Measurements from ENCODE around the gene RBM45. TPM values are rescaled to one million over a fixed set of nuclear protein-coding genes. Genes with fewer than 3 reads are reported as not detected.
A peak's percentile ranks its signal among the peaks of the same experiment; 100 is the strongest.
"Not testable (repeated sequence)": the region's sequence is repeated elsewhere in the genome, so short reads cannot be mapped to it uniquely, and the experiment has no call there.

RBM45 gene, protein sequence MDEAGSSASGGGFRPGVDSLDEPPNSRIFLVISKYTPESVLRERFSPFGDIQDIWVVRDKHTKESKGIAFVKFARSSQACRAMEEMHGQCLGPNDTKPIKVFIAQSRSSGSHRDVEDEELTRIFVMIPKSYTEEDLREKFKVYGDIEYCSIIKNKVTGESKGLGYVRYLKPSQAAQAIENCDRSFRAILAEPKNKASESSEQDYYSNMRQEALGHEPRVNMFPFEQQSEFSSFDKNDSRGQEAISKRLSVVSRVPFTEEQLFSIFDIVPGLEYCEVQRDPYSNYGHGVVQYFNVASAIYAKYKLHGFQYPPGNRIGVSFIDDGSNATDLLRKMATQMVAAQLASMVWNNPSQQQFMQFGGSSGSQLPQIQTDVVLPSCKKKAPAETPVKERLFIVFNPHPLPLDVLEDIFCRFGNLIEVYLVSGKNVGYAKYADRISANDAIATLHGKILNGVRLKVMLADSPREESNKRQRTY
- total RNA-seq (2014; rRNA removed; shearing (Covaris generic)): 6.1 and 10.3 TPM in 2 replicates

DNA sequence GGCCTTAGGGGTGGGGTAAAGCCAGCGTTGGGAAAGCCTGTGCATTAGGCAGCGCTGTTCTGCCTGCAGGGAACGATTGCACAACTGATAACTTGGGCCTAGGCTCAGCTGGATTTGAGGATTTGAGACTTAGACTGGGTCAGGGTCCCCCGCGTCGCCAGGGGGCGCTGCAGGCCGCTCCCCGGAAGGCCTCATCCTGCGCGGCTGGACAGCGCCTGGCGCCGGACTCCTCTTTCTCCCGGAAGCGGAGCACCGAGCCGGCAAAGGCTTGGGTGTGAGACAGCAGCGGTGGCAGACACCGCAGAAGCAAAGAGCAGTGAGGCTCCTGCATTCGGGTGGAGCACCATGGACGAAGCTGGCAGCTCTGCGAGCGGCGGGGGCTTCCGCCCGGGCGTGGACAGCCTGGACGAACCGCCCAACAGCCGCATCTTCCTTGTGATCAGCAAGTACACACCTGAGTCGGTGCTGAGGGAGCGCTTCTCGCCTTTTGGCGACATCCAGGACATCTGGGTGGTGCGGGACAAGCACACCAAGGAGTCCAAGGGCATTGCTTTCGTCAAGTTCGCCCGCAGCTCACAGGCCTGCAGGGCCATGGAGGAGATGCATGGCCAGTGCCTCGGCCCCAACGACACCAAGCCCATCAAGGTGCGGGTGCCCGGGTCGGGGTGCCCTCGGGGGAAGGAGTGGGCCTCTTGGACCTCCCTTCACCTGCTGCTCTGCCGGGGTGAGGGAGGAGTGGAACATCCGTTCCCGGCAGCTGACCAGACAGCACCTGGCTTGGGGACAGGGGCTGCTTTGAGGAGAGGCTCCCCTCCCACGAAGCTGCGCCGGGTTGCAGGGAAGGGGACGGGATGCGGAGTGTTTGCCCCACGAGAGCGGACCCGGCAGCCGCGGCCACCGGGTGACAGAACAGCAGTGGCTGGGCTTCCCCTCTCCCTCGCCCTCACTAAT is at the start of gene RBM45:
Gene RBM45, plus strand, starts transcription at position 236 of the 951 bp plus-strand sequence. Its CDS starts 110 bp downstream, at position 346.
- peak; percentile 91 for DNase-seq (ENCODE audit: low spot score)

DNA sequence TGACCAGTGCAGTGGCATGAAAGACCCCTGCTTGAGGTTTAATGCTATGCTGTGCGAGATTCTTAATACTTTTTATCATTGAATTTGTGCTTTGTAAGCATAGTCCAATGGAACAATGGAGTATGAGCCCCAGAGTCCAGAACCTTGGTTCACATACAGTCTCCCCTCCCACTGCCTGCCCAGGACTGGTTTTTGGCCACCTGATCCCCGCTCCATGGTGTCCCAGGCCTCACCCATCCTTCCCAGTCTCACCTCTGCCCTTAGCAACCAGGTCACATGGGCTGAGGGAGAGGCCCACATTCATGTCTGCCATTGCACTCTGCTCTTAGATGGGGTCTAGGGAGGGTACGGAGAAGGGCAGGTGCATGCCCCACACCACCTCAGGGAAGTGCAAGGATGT is 45.9 kb upstream of the RBM45 start:
- no peak for DNase-seq (ENCODE audit: low spot score)

DNA sequence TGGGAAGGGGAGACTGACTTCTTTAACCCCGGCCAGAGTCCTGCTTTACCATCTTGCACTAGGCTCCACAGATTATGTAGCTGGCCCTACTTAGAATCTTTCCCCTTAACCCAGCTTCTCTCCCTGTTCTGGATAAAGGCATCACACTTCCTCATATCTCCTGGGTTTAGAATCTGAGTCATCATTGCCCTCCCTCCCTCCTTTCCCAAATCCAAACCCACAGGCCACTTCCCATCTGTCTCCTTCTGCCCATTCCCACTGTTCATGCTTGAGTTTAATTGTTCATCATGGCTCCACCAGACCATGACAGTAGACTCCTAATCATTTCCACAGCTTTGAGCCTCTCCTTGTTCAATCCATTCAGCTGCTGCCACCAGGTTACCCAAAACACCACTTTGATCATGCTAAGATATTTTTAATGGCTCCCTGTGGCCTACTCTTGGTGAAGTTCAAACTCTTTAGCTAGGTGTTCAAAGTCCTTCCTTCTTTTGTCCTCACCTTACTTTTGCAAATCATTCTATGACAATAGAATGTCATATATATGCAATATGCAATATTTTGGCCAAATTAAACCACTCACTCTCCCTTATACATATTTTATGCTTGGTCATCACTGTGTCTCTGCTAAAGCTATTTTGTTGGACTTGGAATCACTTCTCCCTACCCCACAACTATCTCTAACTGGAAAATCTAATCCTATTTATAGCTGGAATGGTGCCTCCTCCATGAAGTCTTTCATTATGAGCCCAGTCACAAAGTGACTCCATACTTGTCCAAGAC is 45.2 kb upstream of the RBM45 start:
- DNase-seq (ENCODE audit: low spot score): no peak

DNA sequence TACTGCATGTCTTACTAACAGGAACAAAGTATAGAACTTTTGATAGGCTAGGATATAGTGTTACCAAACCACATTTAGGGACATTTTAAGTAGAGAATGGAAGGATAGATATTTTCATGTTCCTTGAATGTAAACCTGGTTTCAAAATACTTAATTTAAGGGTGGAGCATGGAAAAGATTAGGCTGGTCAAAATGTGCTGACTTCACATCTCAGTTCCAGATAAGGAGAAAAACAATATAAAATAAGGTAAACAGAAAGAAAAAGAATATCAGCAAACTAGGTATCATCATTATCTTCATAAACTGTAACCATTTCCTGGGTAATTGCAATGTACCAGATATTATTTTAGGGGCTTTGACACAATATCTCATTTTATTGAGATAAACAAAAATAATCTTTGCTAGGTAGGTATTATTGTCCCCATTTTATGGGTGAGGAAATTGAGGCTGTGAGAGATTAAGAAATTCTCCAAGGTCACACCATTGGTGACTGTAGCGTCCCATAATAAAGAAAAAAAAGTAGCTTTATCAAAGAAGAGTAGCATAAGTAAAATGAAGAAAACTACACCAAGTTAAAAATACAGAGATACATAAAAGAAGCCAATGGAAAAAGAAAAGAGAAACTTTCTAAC is 43.3 kb upstream of the RBM45 start:
- no peak for DNase-seq (ENCODE audit: low spot score)

DNA sequence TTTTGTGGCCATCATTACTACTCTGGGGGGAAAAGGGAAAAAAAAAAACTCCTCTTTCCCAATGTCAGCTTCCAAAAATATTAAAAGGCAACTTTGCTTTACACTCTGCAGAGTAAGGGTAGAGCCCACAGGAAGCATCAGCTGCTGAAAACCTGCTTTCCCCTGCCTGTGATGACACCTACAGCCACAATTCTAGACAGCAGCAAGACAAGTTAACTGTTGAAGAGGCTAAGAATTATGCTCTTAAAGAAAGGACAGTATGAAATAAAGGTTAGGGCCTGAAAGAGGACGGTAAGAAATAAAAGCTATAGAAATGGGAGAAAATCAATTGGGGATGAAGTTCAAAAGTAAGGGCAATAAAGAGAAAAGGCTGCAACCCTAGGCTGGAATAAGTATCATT is 42.7 kb upstream of the RBM45 start:
- DNase-seq (ENCODE audit: low spot score): no peak

DNA sequence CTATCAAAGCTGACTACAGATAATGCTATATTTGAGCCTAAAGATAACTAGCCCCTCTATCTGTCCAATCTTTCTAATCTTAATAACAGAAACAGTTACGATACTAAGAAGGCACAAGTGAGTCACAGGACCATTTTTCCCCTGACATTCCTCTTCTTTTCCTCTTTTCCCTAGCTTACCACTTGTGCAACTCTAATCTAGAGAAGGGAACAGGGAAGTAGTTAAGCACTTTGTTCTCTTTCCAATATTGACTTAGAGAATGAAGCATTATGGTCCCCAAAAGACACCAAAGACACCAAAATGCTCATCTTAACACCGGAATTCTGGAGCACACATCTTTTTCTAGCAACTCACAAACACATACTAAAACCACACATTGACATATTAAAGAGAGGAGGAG is 41.4 kb upstream of the RBM45 start:
- DNase-seq (ENCODE audit: low spot score): no peak

DNA sequence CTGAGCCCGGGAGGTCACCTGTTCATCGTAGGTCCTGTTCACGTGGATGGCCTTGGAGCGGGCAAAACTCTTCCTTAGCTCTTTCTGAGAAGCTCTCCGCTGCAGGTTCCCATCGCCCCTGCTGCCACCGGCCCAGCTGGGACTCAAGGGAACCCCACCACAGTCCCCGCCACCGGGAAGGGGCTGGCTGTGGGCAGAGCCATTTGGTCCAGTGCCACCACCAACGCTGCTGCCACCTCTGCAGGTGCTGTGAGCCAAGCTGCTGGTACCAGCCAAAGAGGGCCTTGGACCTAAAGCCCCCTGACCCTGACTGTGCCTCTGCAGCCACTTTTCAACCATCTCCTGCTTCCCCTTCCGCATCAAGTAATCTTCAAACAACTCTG is 40.2 kb upstream of the RBM45 start:
- no peak for DNase-seq (ENCODE audit: low spot score)

DNA sequence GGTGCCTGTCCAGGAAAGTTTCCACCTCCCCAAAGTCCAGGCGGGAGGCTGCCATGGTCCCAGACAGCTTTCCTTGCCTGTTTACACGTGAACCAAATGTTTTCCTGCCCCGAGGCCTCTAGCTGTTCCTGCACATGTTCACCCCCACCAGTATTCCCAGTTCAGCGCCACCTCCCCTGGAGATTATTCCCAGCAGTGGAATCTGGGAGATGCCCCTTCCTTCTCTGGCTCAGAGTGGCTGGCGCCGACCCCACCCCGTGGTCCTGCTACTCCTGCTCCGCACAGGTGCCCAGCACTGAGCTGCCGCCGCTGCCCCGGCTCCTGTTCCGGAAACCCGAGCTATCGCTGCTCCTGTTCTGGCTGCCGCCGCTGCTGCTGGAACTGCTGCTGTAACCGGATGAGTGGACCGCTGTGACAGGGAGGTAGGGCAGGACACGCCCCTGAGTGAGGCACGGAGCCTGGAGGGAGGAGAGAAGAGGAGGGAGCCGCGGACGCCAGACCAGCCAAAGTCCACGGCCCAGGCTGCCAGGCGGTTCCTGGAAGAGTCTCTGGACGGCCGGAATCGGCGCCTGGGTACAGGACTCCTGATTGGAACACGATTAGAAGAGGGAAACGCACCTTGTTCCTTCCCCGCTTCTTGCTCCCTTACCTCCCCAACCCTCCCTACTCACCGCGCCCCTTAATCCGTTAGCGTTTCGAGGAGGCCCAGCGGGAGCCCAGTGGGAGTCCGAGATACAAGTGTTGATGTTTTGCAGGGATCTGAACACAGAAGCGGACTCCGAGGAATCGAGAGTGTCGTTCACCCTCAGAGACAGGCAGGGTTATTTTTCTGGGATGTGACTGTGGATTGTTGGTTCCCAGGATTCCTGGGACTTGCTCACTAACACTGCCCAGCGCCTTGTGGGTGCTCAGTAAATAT is 39.6 kb upstream of the RBM45 start, which contains the start of gene PDE11A:
Gene PDE11A, minus strand, starts transcription at position 395 of the 919 bp plus-strand sequence. Its CDS starts 340 bp downstream, at position 55.
- peak; percentile 76 for DNase-seq (ENCODE audit: low spot score)

DNA sequence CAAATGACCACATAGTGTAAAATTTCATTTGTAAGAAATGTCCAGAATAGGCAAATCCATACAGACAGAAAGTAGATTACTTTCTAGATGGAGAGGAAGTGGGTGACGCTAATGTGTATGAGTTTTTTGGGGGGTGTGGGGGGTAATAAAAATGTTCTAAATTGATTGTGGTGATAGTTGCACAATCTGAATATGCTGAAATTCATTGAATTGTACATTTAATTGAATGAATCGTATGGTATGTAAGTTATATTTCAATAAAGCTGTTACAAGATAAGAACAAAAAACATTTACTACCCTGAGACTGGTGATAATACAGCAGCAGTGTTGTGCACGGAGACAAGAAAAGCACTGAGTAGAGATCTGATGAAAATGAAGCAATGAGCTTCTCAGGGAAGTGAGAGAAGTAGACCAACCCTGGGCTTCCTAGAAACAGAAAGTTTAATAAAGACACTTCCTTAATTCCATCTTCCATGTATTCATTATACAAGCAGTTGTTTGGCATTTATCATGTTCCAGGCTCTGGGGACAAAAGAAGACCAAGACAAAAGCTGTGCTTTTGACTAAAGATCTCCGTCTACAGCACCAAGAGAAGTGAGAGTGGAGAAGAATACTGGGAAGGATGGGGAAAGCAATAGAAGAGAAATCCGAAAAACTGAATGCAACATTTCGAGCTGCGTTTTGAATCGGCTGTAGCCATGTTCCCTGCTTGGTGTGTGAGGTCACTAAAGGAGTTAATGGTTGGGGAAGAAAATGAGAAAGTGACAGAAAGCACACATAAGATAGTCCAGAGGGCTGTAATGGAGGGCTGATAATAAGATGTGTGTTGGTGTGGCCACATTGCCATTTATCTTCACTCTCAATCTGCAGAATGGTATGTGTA is 37.9 kb upstream of the RBM45 start:
- peak; percentile 28 for DNase-seq (ENCODE audit: low spot score)

DNA sequence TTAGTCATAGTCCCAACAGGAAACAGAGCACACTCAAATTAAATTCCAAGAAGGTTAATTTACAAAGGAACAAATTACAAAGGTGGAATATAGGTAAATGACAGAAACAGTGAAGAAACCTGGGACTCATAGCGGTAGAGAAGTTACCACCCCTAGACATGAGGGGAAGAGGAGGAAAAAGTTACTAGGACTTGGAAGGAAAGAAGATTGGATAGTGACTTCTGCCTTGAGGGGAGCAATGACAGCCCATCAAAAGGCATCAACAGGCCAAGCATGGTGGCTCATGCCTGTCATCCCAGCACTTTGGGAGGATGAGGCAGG is 37.3 kb upstream of the RBM45 start:
- no peak for DNase-seq (ENCODE audit: low spot score)

DNA sequence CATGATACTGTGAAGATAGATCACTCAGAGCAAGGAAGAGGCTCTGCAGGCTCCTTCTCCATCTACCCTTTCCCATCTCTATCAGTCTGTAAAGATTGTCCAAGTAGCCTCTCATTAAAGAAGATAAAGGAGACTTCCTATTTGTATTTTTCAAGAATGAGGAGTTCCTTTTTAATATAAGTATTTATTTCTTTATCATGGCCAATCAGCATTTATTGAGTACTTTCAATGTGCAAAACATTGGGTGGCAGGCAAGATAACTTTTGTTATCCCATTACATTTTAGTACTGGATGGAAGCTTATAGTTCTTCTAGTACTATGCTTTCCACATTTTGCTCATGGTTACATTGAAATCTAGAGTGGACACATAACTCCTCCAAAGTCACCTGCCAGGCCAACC is 36.1 kb upstream of the RBM45 start:
- no peak for DNase-seq (ENCODE audit: low spot score)

DNA sequence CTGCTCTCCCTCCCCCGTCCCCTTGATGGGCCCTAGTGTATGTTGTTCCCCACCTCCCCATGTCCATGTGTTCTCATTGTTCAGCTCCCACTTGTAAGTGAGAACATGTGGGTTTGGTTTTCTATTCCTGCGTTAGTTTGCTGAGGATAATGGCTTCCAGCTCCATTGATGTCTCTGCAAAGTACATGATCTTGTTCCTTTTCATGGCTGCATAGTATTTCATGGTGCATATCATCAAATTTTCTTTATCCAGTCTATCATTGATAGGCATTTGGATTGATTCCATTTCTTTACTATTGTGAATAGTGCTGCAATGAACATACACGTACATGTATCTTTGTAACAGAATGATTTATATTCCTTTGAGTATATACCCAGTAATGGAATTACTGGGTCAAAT is 33.0 kb upstream of the RBM45 start:
- not testable (repeated sequence) for DNase-seq (ENCODE audit: low spot score)

DNA sequence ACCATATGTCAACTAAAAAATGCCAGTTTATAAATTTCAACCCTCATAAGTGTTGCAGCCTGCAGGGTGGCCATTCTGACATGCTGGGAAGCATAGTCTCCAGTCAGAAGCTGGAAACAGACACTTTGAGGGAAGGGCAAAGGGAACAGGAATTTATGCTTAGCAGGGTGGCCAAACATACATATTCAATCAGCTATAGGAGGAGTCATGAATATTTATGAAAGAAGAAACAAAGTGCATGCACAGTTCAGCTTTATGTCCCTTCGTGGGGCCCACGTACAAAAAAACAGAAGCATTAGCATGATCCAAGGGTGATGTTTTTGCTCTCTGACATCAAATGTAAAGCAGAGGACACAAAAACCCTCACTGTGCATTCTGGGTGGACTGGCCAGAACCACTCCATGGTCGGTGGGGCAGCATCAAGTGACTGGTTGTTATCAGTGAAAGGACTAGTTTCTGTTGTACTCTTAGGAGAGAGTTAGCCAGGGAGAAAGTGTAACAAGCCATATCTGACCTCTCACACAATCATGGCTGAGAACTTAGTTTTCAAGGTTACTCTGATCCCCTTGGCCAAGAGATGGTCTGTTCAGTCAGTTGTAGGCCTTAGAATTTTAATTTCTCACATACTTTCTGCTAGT is 29.7 kb upstream of the RBM45 start:
- no peak for DNase-seq (ENCODE audit: low spot score)

DNA sequence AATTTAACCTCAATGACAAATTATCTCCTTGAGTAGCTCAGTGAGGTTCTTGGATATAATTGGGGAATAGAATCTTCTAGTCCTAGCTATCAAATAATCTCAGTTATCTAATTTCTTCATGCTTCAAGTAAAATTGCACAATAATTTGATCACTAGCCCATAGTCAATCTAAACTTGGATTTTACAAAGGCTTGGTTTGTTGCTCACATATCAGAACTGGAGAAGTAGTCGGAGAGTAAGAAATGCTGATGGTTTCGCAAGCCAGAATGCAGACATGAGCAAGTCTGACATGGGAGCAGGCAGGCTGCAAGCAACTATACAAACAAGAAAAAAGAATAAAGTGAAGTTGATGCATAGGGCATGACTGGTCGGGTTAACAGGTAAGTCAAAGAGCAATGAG is 28.0 kb upstream of the RBM45 start:
- DNase-seq (ENCODE audit: low spot score): no peak

DNA sequence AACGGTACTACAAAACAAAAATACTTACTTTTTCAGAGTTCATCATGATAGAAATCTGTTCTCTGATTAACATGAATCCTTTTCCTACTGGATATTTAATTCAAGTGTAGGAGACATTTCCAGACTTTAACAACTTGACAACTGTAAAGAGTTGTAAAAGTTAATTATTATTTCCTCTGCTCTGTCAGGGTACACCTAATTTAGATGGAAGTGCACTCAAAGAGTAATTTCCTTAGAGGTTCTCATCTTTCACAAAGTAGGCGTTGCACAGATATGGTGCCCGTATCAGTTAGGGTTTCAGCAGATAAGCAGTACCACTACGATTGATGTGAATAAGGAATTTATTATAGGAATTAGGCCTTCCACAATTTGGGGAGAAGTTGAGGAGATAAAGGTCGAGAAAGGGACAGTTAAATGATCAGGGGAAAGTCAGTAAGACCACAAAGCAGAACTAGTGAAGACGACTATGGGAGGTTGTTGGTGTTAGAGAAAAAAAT is 23.4 kb upstream of the RBM45 start:
- DNase-seq (ENCODE audit: low spot score): no peak

DNA sequence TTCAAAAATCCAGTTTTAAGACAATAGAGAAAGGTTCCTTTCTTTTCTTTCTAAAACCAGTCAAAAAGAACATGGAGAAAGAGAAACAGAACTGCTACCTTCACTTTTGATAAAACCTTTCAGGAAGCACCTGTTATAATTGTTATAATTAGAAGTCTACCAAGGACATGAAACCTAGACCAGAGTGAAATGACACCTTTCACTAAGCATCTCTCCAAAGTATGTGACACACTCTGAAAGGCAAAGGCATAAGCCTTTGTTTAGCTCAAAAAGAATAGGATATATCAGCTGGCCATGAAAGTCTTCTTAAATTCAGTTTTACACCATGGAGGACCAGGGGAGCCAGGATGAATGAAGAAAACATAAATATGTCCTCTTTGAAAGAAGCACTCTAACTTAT is 18.8 kb upstream of the RBM45 start:
- DNase-seq (ENCODE audit: low spot score): no peak

DNA sequence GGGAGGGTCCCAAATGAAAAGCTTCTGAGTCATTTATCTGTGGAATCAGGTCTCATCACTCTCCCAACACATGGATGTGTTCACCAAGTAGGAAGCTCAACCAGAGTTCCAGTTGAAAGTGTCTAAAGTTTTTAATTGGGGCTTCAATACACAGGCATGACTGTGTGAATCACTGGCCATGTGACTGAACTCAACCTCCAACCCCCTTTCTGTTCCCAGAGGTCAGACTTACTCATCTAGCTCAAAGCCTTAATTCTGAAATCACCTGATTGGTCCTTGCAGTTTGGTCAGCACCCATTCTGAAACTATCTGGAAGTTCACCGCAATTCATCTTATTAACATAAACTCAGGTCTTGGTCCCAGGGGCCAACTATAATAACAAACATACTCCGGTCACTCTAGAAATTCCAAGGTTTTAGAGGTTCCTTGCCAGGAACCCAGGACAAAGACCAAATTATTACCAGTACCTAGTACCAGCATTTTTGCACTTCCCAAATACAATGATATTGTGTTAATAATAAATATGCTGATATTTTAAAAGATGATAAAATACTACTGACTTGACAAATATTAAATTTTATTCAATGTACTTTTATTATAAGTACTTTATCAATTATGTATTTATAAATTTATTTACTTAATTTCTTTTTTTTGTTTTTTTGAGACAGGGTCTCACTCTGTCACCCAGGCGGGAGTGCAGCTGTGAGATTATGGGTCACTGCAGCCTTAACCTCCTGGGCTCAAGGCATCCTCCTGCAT is 10.7 kb upstream of the RBM45 start:
- DNase-seq (ENCODE audit: low spot score): no peak

DNA sequence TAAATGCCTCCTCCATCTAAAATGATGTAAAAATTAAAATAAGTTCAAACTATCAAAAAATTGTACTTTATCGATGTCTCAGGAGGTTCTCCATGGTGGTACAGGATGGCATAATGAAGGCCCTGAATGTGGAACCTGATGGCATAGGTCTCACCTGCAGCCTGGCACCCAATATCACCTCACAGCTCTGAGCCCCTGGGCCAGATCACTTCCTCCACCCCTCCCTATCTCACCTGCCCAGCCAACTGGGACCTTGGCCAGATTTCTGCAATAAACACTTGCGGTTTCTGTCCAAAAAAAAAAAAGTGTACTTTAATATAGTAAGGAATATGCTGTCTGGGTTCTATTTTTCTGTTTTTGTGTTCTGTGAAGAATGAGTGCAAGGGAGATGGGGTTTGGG is 6.7 kb upstream of the RBM45 start:
- no peak for DNase-seq (ENCODE audit: low spot score)
